Hepatocyte (in vitro differentiated cells): Measurements from ENCODE around the gene TMC1. TPM values are rescaled to one million over a fixed set of nuclear protein-coding genes. Genes with fewer than 3 reads are reported as not detected.

Experiments used
- DNase-seq: peaks from one replicate; pipeline ENCODE4 v3.0.0-alpha.2; 2016; ENCODE audit warnings: low spot score
- H2AFZ ChIP-seq: fragments of 200-600 bp; sonication (generic); 2 replicates; pipeline ENCODE4 v1.6.0; 2016; ENCODE audit warnings: antibody characterized with exemption, mild to moderate bottlenecking
- H3K27ac ChIP-seq: fragments of 200-600 bp; sonication (generic); 2 replicates; pipeline ENCODE4 v1.5.1; 2016; ENCODE audit warnings: mild to moderate bottlenecking
- H3K27me3 ChIP-seq: fragments of 200-600 bp; sonication (generic); 2 replicates; pipeline ENCODE4 v1.6.1; 2016
- H3K36me3 ChIP-seq: fragments of 200-600 bp; sonication (generic); replicated peaks from 2 replicates; pipeline ENCODE4 v1.5.1; 2016; ENCODE audit warnings: low read depth; ENCODE audit not compliant: insufficient read depth
- H3K4me1 ChIP-seq: fragments of 200-600 bp; sonication (generic); 2 replicates; pipeline ENCODE4 v1.5.1; 2016; ENCODE audit warnings: mild to moderate bottlenecking, moderate library complexity; ENCODE audit not compliant: insufficient read depth
- H3K4me2 ChIP-seq: fragments of 200-600 bp; sonication (generic); 2 replicates; pipeline ENCODE4 v1.6.0; 2016
- H3K4me3 ChIP-seq: fragments of 200-600 bp; sonication (generic); 2 replicates; pipeline ENCODE4 v1.5.1; 2016; ENCODE audit warnings: mild to moderate bottlenecking
- H3K79me2 ChIP-seq: fragments of 200-600 bp; sonication (generic); 2 replicates; pipeline ENCODE4 v1.6.0; 2017; ENCODE audit warnings: mild to moderate bottlenecking
- H3K9me2 ChIP-seq: fragments of 200-600 bp; sonication (generic); replicated peaks from 2 replicates; pipeline ENCODE4 v1.6.0; 2017; ENCODE audit warnings: mild to moderate bottlenecking; ENCODE audit not compliant: insufficient read depth
- H3K9me3 ChIP-seq: fragments of 200-600 bp; sonication (generic); 2 replicates; pipeline ENCODE4 v1.5.1; 2016; ENCODE audit warnings: low read depth, mild to moderate bottlenecking
- H4K20me1 ChIP-seq: fragments of 200-600 bp; sonication (generic); 2 replicates; pipeline ENCODE4 v1.6.0; 2016; ENCODE audit warnings: mild to moderate bottlenecking; ENCODE audit not compliant: insufficient read depth, poor library complexity, severe bottlenecking
- EZH2 ChIP-seq: fragments of 200-600 bp; sonication (generic); IDR thresholded peaks from 2 replicates; pipeline ENCODE4 v1.6.1; 2016; ENCODE audit warnings: antibody characterized with exemption, mild to moderate bottlenecking, borderline replicate concordance
- EZH2phosphoT487 ChIP-seq: fragments of 200-600 bp; sonication (generic); IDR thresholded peaks from one replicate; pipeline ENCODE4 v1.6.1; 2018; ENCODE audit warnings: antibody characterized with exemption, mild to moderate bottlenecking, low read depth, moderate library complexity; ENCODE audit not compliant: unreplicated experiment, severe bottlenecking
- WGBS: methylation state at CpG from one replicate; pipeline ENCODE4 v1.1.6; 2016; ENCODE audit warnings: low lambda C conversion rate; ENCODE audit errors: missing lambda C conversion rate; 5-methylcytosine and 5-hydroxymethylcytosine counted together
- polyA plus RNA-seq: library from polyadenylated mRNA; unstranded; fragments of >200 nt; fragmentation: Nextera tagmentation; extraction: Ambion mirVana; gene quantifications from 2 replicates; pipeline ENCODE4 v1.2.1, GENCODE V29; 2016
- total RNA-seq: library from RNA; depleted of rRNA; stranded (reverse); fragments of >200 nt; gene quantifications from 2 replicates; pipeline ENCODE4 v1.2.3, GENCODE V29; 2014
- TF ChIP-seq, protein P1 (sequence below): fragments of 200-600 bp; sonication (generic); IDR thresholded peaks from 2 replicates; pipeline ENCODE4 v1.5.1; 2016; ENCODE audit warnings: antibody characterized with exemption, mild to moderate bottlenecking; ENCODE audit not compliant: poor library complexity

Gene TMC1
- total and polyA plus RNA-seq, 2 experiments from 2014 or later: 0.20 to 0.23 TPM

DNA sequence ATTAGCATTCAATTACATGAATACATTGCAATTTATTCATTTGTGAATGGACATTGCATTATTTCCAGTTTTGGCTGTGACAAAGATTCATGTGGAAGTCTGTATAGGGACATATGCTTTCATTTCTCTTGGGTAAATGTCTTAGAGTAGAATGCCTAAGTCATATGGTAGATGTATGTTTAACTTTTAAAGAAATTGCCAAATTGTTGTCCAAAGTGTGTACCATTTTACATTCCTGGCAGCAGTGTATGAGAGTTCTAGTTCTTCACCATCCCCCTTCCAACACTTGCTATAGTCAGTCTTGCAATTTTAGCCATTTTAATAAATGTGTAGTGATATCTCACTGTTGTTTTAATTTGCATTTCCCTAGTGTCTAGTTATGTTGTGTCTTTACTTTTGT, 122.2 kb downstream of the TMC1 start:
- Histone ChIP-seq H3K79me2 (no peaks in the 10 kb centered on the region), H2AFZ (no peak overlapping the region), H3K4me3 (no peak overlapping the region), H3K27me3 (peaks cover 5% of the 10 kb centered on the region), H3K9me2 (no peaks in the 10 kb centered on the region), H3K4me2 (no peak overlapping the region), H3K27ac (no peak overlapping the region), H3K36me3 (no peaks in the 10 kb centered on the region), H4K20me1 (no peaks in the 10 kb centered on the region), H3K9me3 (no peaks in the 10 kb centered on the region), H3K4me1 (no peaks in the 10 kb centered on the region)
- DNase-seq: no peak
- TF ChIP-seq EZH2 (no peak), EZH2phosphoT487 (no peak)
- TF ChIP-seq, protein P1, sequence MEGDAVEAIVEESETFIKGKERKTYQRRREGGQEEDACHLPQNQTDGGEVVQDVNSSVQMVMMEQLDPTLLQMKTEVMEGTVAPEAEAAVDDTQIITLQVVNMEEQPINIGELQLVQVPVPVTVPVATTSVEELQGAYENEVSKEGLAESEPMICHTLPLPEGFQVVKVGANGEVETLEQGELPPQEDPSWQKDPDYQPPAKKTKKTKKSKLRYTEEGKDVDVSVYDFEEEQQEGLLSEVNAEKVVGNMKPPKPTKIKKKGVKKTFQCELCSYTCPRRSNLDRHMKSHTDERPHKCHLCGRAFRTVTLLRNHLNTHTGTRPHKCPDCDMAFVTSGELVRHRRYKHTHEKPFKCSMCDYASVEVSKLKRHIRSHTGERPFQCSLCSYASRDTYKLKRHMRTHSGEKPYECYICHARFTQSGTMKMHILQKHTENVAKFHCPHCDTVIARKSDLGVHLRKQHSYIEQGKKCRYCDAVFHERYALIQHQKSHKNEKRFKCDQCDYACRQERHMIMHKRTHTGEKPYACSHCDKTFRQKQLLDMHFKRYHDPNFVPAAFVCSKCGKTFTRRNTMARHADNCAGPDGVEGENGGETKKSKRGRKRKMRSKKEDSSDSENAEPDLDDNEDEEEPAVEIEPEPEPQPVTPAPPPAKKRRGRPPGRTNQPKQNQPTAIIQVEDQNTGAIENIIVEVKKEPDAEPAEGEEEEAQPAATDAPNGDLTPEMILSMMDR: no peak

DNA sequence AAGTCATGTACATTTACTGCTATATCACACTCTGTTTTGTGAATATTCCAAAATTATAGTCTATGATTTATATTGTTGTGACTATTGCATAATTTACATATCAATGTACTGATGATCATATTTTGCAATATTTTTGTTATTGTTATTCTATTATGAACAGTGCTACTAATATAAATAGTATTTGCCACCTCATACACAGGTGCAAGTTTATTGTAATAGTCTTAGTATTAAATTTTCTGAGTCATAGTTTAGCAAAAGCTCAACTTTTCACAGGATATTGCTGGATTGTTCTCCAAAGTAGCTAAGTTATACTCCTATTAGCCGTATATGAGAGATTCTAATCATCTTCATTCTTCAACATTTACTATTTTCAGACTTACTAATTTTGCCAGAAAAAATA, 124.7 kb downstream of the TMC1 start:
- Histone ChIP-seq H3K9me3 (no peaks in the 10 kb centered on the region), H3K4me3 (no peak overlapping the region), H3K9me2 (no peaks in the 10 kb centered on the region), H3K27ac (no peak overlapping the region), H2AFZ (no peak overlapping the region), H3K36me3 (no peaks in the 10 kb centered on the region), H3K4me1 (no peaks in the 10 kb centered on the region), H3K4me2 (no peak overlapping the region), H4K20me1 (no peaks in the 10 kb centered on the region), H3K79me2 (no peaks in the 10 kb centered on the region), H3K27me3 (peaks cover 5% of the 10 kb centered on the region)
- DNase-seq: no peak
- 100% methylated on average over 1 of the region's 1 CpG for WGBS
- TF ChIP-seq EZH2 (no peak), EZH2phosphoT487 (no peak)
- TF ChIP-seq, protein P1: no peak

DNA sequence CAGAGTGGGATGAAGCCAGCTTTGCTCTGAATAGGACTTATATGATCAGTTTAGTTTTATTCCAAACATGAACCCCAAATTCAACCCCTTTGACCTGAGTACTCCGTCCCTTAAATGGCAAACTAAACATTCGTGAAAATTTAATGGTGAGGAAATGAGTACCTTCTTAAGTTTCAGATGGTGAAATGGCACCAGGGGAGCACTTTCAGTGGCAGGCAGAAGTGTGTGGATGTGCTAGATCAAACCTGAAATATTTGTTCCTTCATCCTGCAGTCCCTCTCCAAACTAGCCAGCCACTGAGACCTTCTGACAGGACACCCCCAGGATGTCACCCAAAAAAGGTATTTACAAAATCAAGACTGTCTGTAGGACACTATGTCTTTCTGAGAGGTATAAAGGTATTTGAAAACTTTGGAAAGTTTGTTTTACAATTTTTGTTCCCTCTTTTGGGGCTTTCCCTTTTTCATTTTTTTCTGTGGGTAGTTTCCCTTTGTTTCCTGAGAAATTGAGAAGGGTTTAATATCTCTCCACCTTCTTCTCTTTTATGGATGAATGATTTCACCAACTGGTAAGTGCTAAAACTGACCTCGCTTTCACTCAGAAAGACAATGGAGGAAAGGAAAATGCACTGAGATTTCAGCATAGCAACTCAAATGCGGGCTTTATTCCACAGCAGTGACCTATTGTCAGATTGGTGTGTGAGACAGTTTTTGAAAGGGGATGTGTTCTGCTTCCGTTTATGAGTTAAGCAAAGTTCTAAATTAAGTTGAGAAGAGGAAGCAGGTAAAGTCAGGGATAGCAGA, 127.1 kb downstream of the TMC1 start:
- Histone ChIP-seq H3K9me3 (no peaks in the 10 kb centered on the region), H3K4me1 (no peaks in the 10 kb centered on the region), H3K4me3 (no peak overlapping the region), H3K79me2 (no peaks in the 10 kb centered on the region), H3K9me2 (no peaks in the 10 kb centered on the region), H3K27ac (no peak overlapping the region), H3K27me3 (peaks cover 5% of the 10 kb centered on the region), H3K4me2 (no peak overlapping the region), H4K20me1 (no peaks in the 10 kb centered on the region), H3K36me3 (no peaks in the 10 kb centered on the region), H2AFZ (no peak overlapping the region)
- no peak for DNase-seq
- TF ChIP-seq EZH2phosphoT487 (no peak), EZH2 (no peak)
- TF ChIP-seq, protein P1: no peak
- WGBS: 70% methylated on average over 5 of the region's 5 CpGs
